ENCODE measurements around the gene LRRC1.

LRRC1 gene

DNA sequence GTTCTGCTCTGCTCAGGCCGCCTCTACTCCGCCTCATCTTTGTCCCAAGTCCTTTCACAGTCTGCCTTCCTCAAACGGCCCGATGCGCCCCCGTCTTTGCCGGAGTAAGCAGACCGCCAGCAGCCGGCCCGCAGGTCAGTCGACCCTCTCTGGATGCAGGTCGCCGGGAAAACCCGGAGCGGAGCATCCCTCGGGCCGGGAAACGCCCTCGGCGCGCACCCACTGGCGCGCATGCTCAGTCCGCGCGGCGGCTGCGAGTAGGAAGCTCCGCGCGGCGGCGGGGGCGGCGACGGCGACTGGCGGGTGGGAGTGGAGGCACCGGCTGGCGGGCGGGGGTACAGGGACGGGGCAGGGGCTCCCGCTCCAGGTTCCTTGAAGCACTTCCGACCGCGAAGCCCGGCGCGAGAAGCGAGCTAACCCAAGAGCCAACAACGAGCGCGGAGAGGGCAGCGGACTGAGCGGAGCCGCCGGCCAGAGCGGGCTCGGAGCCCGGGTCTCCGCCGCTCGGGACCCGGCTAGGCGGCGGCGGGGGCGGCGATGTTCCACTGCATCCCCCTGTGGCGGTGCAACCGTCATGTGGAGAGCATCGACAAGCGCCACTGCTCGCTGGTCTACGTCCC lies at the start of gene LRRC1:
Gene LRRC1, plus strand, starts transcription at position 286 of the 620 bp plus-strand sequence. Its CDS starts 252 bp downstream, at position 538.
- H3K4me3 ChIP-seq: peak within 1 kb of the TSS; percentile 76 to 93 (median 89)
- H3K9ac ChIP-seq: peak within 1 kb of the TSS; percentile 75 to 85 (median 80)
- peaks cover 0 to 34% (median 12%) of the 10 kb centered on the region in 11 experiments; a peak in 12 of 22 replicates for H4K20me1 ChIP-seq
- H3K9me3 ChIP-seq (replicated peaks in 1 of 11): peaks cover 4 to 15% (median 10%) of the 10 kb centered on the region in 11 experiments; a peak in 15 of 22 replicates
- H3K36me3 ChIP-seq: 0 out of 22 replicates have a peak, but pooled peaks cover 0 to 3% (median 0%) of the 10 kb centered on the region in 11 experiments
- peak within 1 kb of the TSS in 10 of 11 experiments; percentile 33 to 81 (median 74); a peak in 20 of 22 replicates for H3K27ac ChIP-seq
- peaks cover 9 to 40% (median 25%) of the 10 kb centered on the region in 10 experiments for H3K4me1 ChIP-seq
- peak within 1 kb of the TSS; percentile 95 to 100 (median 99) for H3K4me2 ChIP-seq
- TF ChIP-seq Cebpa-rat (IDR thresholded peaks at IDR 0.05): no peak
- H3K27me3 ChIP-seq: peaks cover 25 to 35% (median 29%) of the 10 kb centered on the region in 11 experiments

DNA sequence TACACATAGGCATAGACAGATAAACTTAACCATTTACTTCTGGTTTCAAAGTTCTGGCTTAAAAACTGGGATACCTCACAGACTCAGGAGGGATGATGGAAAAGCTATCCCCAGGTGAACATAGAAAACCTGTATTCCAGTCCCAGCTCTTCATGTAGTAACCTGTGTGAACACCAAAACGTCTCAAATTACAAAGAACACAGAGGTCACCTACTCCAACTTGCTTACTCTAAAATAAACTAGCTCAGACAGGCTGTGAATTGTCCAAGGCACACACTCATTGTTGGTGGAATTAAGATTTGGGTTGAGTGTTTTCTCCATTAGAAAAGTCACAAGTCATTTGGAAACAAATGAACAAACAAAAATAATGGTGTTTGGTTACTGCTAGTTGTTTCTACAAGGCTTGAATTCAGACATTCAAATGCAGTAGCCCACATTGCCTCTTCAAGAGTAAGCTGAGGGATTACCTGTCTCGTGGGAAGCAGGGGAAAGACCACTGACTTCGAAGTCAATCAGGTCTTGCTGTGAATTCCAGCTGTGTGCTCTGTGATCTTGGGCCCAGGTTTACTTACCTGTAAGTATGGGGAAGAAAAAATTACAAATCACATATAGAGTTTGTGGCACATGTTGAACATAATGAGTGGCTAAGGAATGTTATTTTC lies 48.2 kb upstream of the LRRC1 start:
- Histone ChIP-seq H3K27ac (no peak overlapping the region), H3K9ac (no peak overlapping the region), H3K9me3 (replicated peaks in 1 of 11) (no peaks in the 10 kb centered on the region), H4K20me1 (no peaks in the 10 kb centered on the region), H3K4me3 (no peak overlapping the region), H3K36me3 (no peaks in the 10 kb centered on the region), H3K27me3 (no peaks in the 10 kb centered on the region), H3K4me2 (no peak overlapping the region), H3K4me1 (peaks cover 0 to under 1% (median 0%) of the 10 kb centered on the region in 10 experiments; a peak in 2 of 20 replicates)
- no peak for TF ChIP-seq Cebpa-rat (IDR thresholded peaks at IDR 0.05)

DNA sequence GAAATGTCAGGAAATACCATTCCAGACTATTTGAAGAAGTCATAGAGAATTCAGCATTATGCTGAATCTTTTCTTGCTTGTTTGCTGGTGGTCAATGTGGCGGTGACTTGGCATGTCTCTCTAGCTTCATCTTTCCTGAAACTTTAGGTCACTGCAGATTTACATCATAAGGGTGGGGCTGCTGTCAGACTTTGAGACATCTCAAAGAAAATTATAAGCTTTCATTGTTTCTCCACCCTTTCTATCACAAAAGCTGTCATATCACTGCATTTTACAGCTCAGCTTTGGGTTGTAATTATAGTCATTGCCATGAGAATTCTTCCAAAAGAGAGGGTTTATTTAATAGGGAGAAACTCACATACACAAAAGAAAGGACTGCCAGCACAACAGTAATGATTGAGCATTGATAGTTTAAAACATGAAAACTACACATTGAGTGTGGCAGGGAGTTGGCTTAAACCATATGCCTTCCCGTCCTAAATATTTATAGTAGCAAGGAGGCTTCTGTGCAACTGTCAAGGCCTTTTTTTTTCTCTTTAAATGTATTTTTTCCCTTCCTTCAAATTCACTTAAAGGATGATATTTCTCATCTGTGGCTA lies 44.7 kb upstream of the LRRC1 start:
- Histone ChIP-seq H3K27me3 (no peaks in the 10 kb centered on the region), H4K20me1 (no peaks in the 10 kb centered on the region), H3K4me1 (no peaks in the 10 kb centered on the region), H3K9ac (no peak overlapping the region), H3K4me3 (no peak overlapping the region), H3K27ac (no peak overlapping the region), H3K4me2 (no peak overlapping the region), H3K36me3 (no peaks in the 10 kb centered on the region), H3K9me3 (replicated peaks in 1 of 11) (no peaks in the 10 kb centered on the region)
- no peak for TF ChIP-seq Cebpa-rat (IDR thresholded peaks at IDR 0.05)

DNA sequence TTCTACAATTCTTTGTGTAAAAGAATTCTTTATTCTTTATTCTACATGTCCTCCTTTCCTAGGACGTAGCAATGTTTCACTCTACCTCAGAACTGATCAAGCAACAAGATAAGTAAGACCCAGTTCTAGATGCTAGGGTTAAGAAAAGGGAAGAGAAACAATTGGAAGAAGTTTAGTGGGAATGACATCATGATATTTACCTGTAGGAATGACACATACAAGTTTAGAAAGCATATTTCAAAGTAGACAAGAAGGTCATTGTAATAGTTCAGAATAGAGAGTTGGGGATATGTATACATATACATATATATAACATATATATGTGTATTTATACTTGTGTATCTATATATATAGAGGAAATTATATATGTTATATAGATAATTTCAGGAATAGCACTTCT lies 43.4 kb upstream of the LRRC1 start:
- no peak for TF ChIP-seq Cebpa-rat (IDR thresholded peaks at IDR 0.05)
- Histone ChIP-seq H3K9ac (no peak overlapping the region), H3K27me3 (no peaks in the 10 kb centered on the region), H3K9me3 (replicated peaks in 1 of 11) (no peaks in the 10 kb centered on the region), H3K4me3 (no peak overlapping the region), H4K20me1 (no peaks in the 10 kb centered on the region), H3K4me1 (no peaks in the 10 kb centered on the region), H3K36me3 (no peaks in the 10 kb centered on the region), H3K4me2 (no peak overlapping the region), H3K27ac (no peak overlapping the region)

DNA sequence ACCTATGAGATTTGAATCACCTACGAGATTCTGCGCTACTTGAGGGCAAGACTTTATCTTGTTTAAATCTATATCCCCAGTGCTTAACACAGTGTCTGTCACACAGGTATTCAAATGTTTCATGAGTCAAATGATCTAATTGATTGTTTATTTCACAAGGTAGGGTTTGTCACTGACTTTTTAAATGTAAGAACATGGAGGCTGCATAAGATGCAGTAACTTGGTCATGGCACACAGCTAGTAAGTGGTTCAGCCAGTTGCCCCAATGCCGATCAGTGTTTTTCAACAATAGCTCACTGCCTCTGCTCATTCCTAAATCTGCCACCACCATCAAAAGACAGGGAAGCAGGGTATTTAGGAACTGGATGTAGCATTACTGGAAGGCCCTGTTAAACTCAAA lies 42.4 kb upstream of the LRRC1 start:
- TF ChIP-seq Cebpa-rat (IDR thresholded peaks at IDR 0.05): no peak
- Histone ChIP-seq H3K36me3 (no peaks in the 10 kb centered on the region), H3K9me3 (replicated peaks in 1 of 11) (no peaks in the 10 kb centered on the region), H4K20me1 (no peaks in the 10 kb centered on the region), H3K9ac (no peak overlapping the region), H3K4me1 (no peaks in the 10 kb centered on the region), H3K4me3 (no peak overlapping the region), H3K27ac (no peak overlapping the region), H3K27me3 (no peaks in the 10 kb centered on the region), H3K4me2 (no peak overlapping the region)

DNA sequence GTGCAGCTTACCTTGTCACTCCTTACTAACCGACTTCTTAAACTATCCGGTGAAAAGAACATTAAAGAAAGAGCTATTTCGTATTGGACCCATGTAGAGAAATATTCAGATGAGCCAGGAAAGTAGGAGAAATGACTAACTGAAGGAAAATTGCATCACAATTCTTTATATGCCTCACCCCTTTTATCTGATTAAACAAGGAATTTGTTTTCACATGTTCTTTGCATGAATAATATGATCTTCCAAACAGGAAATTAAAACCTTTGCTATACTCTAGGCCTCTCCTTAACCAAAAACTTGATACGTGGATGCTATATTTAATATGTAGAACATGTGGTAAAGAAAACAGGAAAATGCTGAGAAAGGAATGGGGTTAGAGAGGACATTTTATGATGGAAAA lies 41.9 kb upstream of the LRRC1 start:
- Histone ChIP-seq H4K20me1 (no peaks in the 10 kb centered on the region), H3K9ac (no peak overlapping the region), H3K27me3 (no peaks in the 10 kb centered on the region), H3K27ac (no peak overlapping the region), H3K4me2 (no peak overlapping the region), H3K9me3 (replicated peaks in 1 of 11) (no peaks in the 10 kb centered on the region), H3K4me3 (no peak overlapping the region), H3K4me1 (no peaks in the 10 kb centered on the region), H3K36me3 (no peaks in the 10 kb centered on the region)
- no peak for TF ChIP-seq Cebpa-rat (IDR thresholded peaks at IDR 0.05)

DNA sequence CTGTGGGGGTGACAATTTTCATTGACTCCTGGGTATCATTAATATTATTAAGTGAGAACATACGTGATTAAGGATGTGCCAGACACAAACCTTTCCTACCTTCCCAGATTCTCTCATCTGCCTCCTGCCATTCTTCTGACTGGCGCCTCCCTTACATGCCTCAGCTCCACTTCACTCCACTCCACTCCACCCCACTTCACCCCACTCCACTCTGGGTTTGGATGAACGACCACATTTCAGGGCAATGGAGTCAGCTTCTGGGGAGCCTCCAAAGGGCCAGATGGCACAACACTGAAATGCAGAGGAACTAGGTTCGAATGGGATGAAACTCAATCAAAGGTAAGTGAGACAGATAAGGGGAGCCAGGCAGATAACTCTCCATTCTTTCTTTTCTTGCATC lies 40.5 kb upstream of the LRRC1 start:
- no peaks in the 10 kb centered on the region for H3K9me3 ChIP-seq (replicated peaks in 1 of 11)
- H3K27me3 ChIP-seq: no peaks in the 10 kb centered on the region
- H3K4me3 ChIP-seq: no peak overlapping the region
- TF ChIP-seq Cebpa-rat (IDR thresholded peaks at IDR 0.05): no peak
- no peak overlapping the region for H3K9ac ChIP-seq
- H3K4me1 ChIP-seq: no peaks in the 10 kb centered on the region
- no peak overlapping the region for H3K27ac ChIP-seq
- H3K36me3 ChIP-seq: no peaks in the 10 kb centered on the region
- H3K4me2 ChIP-seq: no peak overlapping the region
- no peaks in the 10 kb centered on the region for H4K20me1 ChIP-seq

DNA sequence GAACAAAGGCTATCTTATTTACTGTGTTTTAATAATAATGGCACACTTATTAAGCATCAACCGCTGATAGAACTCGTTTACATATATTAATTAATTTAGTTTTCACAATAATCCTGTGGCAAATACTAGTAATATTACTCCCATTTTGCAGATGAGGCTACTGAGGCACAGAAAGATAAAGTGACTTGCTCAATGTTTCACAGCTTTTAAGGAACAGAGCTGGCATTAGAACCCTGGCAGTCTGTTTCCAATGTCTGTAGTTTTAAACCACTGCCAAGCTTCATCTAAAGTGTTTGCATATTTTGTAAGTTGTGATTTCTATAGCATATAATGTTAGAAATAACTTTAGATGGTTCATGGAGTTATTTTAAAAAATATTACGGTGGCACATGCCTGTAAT lies 38.4 kb upstream of the LRRC1 start:
- no peaks in the 10 kb centered on the region for H3K27me3 ChIP-seq
- no peaks in the 10 kb centered on the region for H4K20me1 ChIP-seq
- no peak overlapping the region for H3K4me3 ChIP-seq
- H3K27ac ChIP-seq: no peak overlapping the region
- H3K36me3 ChIP-seq: no peaks in the 10 kb centered on the region
- H3K4me2 ChIP-seq: no peak overlapping the region
- H3K9ac ChIP-seq: no peak overlapping the region
- no peaks in the 10 kb centered on the region for H3K4me1 ChIP-seq
- no peak for TF ChIP-seq Cebpa-rat (IDR thresholded peaks at IDR 0.05)
- H3K9me3 ChIP-seq (replicated peaks in 1 of 11): no peaks in the 10 kb centered on the region

DNA sequence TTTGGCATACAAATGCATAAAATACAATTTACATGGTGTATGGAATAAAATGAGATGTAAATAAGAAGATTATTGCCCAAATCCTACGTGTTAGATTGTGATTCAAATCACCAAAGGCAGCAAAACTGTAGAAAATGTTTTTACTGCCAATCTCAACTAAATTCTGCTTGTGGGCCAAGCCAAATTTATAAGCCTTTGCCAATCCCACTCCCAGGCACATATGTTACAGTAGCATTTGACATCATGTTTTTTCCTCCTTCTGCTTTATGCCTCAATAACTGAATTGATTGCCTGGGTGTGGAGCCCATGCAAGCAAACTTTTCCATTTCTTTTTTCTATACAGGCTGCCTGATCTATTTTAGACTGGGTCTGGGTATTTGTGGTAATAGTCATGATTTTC lies 36.3 kb upstream of the LRRC1 start:
- no peak overlapping the region for H3K9ac ChIP-seq
- no peak for TF ChIP-seq Cebpa-rat (IDR thresholded peaks at IDR 0.05)

More for the DNA sequence above, 36.3 kb upstream of the LRRC1 start:
- no peaks in the 10 kb centered on the region for H3K9me3 ChIP-seq (replicated peaks in 1 of 11)
- no peaks in the 10 kb centered on the region for H3K27me3 ChIP-seq
- H3K36me3 ChIP-seq: no peaks in the 10 kb centered on the region
- no peak overlapping the region for H3K4me2 ChIP-seq
- H4K20me1 ChIP-seq: no peaks in the 10 kb centered on the region
- no peak overlapping the region for H3K27ac ChIP-seq
- H3K4me1 ChIP-seq: no peaks in the 10 kb centered on the region
- H3K4me3 ChIP-seq: no peak overlapping the region
